ENCODE measurements around the gene BCL2L13. TPM values are rescaled to one million over a fixed set of nuclear protein-coding genes. Genes with fewer than 3 reads are reported as not detected.

BCL2L13 gene
- total RNA-seq, 1 experiment from 2014 or later = 38.1 TPM

- CTCF ChIA-PET = interaction anchor here (0.6 to 3.8 kb wide), 10 partner anchors 8 to 681 kb away, joined by 3 to 34 read pairs (median 4); partner anchors contain the start of gene PEX26
- Mint-ChIP-seq H3K27me3 (ENCODE audit: low read depth) (no peaks in the 10 kb centered on the region), H3K9me3 (no peaks in the 10 kb centered on the region), H3K4me1 (peaks cover 8% of the 10 kb centered on the region), H3K27ac (no peak overlapping the region), H3K4me3 (no peak overlapping the region), H3K36me3 (no peaks in the 10 kb centered on the region)
- TF ChIP-seq NR3C1 (CRISPR knock-in tag; conservative IDR thresholded peaks at IDR 0.05; ENCODE audit: low read depth) (no peak), CTCF (IDR thresholded peaks at IDR 0.05) (peak; percentile 20; the same call in 1 of the 2 replicates), ZNF121 (CRISPR knock-in tag; IDR thresholded peaks at IDR 0.05) (0 out of 2 replicates have a peak, but pooled peaks have one; percentile 16)
- TF ChIP-seq, protein P1, sequence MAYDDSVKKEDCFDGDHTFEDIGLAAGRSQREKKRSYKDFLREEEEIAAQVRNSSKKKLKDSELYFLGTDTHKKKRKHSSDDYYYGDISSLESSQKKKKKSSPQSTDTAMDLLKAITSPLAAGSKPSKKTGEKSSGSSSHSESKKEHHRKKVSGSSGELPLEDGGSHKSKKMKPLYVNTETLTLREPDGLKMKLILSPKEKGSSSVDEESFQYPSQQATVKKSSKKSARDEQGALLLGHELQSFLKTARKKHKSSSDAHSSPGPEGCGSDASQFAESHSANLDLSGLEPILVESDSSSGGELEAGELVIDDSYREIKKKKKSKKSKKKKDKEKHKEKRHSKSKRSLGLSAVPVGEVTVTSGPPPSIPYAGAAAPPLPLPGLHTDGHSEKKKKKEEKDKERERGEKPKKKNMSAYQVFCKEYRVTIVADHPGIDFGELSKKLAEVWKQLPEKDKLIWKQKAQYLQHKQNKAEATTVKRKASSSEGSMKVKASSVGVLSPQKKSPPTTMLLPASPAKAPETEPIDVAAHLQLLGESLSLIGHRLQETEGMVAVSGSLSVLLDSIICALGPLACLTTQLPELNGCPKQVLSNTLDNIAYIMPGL (CRISPR knock-in tag; IDR thresholded peaks at IDR 0.05) = 0 out of 2 replicates have a peak, but pooled peaks have one; percentile 27
- TF ChIP-seq, protein P2, sequence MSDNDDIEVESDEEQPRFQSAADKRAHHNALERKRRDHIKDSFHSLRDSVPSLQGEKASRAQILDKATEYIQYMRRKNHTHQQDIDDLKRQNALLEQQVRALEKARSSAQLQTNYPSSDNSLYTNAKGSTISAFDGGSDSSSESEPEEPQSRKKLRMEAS (CRISPR knock-in tag; IDR thresholded peaks at IDR 0.05) = peak; percentile 26; the same call in 1 of the 2 replicates
- ATAC-seq (peak; percentile 85), DNase-seq (ENCODE audit: low spot score) (peak; percentile 80)
- POLR2A ChIA-PET = interaction anchor here (0.7 kb wide), 1 partner anchor 16 kb away, joined by 3 read pairs; no protein-coding TSS in a partner anchor
Observed at GRCh38 chr22:17748555-17749353, 110.2 kb downstream of the BCL2L13 start.

DNA sequence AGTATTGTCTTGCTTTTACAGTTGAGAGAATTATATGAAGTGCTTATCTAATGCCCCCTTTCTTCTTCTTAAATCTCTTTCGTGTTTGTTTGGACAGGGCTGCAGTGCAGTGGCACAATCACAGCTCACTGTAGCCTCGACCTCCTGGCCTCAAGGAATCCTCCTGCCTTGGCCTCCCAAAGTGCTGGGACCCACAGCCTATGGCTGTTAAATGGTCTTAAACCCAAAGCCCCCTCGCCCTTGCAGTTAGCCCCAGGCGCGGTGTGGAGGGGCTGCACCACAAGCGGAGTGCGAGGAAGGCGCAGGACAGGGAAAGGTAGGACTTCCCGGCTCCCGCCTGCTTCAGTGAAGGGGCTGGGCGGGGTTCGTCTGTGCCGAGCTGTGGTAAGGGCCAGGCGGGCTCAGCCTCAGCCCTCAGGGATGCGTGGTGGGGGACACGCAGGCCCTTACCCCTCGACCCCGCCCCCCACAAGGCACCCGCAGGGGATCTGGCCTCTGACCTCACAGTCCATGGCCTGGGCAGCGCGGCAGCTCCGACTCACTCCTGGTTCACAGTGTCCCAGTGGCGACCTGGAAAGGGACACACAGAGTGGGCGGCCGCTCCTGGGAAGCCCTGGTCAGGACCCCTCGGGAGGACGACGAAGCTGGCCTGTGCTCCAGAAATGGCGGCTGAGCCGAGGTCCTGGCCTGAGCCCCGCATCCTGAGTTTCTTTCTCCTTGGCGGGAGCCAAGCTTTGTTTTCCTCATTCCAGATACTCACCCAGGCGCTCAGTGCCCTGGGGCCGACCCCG, 111.2 kb downstream of the BCL2L13 start:
- Mint-ChIP-seq H3K4me1 (no peaks in the 10 kb centered on the region), H3K9me3 (no peaks in the 10 kb centered on the region), H3K27me3 (ENCODE audit: low read depth) (no peaks in the 10 kb centered on the region), H3K4me3 (no peak overlapping the region), H3K27ac (no peak overlapping the region), H3K36me3 (no peaks in the 10 kb centered on the region)
- DNase-seq (ENCODE audit: low spot score) = no peak
- TF ChIP-seq SOX15 (CRISPR knock-in tag; IDR thresholded peaks at IDR 0.05) = no peak
- no peak for TF ChIP-seq PRRX2 (CRISPR knock-in tag; IDR thresholded peaks at IDR 0.05)
- TF ChIP-seq GRHL2 (CRISPR knock-in tag; IDR thresholded peaks at IDR 0.05; ENCODE audit: insufficient replicate concordance, severe bottlenecking) = no peak
- ChIA-PET CTCF (interaction anchor here (0.6 to 3.8 kb wide), 8 partner anchors 9 to 407 kb away, joined by 3 to 34 read pairs (median 4); no protein-coding TSS in a partner anchor), POLR2A (no interaction called here)
- no peak for ATAC-seq

GRCh38 chr22:17751596-17751995, 113.0 kb downstream of the BCL2L13 start:
- ChIA-PET CTCF (interaction anchor here (0.7 to 3.5 kb wide), 8 partner anchors 8 to 325 kb away, joined by 3 to 21 read pairs (median 8); partner anchors contain the start of genes BID and PEX26), POLR2A (no interaction called here)
- DNase-seq (ENCODE audit: low spot score) = no peak
- no peak for ATAC-seq
- no peaks in the 10 kb centered on the region for H3K27me3 Mint-ChIP-seq (ENCODE audit: low read depth)
- no peak overlapping the region for H3K4me3 Mint-ChIP-seq
- H3K27ac Mint-ChIP-seq = no peak overlapping the region
- no peak for TF ChIP-seq ESRRA (CRISPR knock-in tag; IDR thresholded peaks at IDR 0.05; ENCODE audit: borderline replicate concordance)
- TF ChIP-seq SP1 (CRISPR knock-in tag; conservative IDR thresholded peaks at IDR 0.05) = no peak
- TF ChIP-seq ZNF138 (CRISPR knock-in tag; conservative IDR thresholded peaks at IDR 0.05) = no peak
- TF ChIP-seq, protein P3, sequence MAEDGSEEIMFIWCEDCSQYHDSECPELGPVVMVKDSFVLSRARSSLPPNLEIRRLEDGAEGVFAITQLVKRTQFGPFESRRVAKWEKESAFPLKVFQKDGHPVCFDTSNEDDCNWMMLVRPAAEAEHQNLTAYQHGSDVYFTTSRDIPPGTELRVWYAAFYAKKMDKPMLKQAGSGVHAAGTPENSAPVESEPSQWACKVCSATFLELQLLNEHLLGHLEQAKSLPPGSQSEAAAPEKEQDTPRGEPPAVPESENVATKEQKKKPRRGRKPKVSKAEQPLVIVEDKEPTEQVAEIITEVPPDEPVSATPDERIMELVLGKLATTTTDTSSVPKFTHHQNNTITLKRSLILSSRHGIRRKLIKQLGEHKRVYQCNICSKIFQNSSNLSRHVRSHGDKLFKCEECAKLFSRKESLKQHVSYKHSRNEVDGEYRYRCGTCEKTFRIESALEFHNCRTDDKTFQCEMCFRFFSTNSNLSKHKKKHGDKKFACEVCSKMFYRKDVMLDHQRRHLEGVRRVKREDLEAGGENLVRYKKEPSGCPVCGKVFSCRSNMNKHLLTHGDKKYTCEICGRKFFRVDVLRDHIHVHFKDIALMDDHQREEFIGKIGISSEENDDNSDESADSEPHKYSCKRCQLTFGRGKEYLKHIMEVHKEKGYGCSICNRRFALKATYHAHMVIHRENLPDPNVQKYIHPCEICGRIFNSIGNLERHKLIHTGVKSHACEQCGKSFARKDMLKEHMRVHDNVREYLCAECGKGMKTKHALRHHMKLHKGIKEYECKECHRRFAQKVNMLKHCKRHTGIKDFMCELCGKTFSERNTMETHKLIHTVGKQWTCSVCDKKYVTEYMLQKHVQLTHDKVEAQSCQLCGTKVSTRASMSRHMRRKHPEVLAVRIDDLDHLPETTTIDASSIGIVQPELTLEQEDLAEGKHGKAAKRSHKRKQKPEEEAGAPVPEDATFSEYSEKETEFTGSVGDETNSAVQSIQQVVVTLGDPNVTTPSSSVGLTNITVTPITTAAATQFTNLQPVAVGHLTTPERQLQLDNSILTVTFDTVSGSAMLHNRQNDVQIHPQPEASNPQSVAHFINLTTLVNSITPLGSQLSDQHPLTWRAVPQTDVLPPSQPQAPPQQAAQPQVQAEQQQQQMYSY (CRISPR knock-in tag; IDR thresholded peaks at IDR 0.05) = no peak
- TF ChIP-seq PRRX2 (CRISPR knock-in tag; IDR thresholded peaks at IDR 0.05) = no peak
- TF ChIP-seq TEAD4 (CRISPR knock-in tag; IDR thresholded peaks at IDR 0.05) = no peak
- TF ChIP-seq GABPB1 (CRISPR knock-in tag; IDR thresholded peaks at IDR 0.05) = no peak
- no peak for TF ChIP-seq E2F5 (CRISPR knock-in tag; IDR thresholded peaks at IDR 0.05)
- no peaks in the 10 kb centered on the region for H3K4me1 Mint-ChIP-seq
- no peaks in the 10 kb centered on the region for H3K9me3 Mint-ChIP-seq
- no peaks in the 10 kb centered on the region for H3K36me3 Mint-ChIP-seq
